KG1 (cell line): Measurements from ENCODE around the gene ARHGAP26.

Experiments used
- DNase-seq: peaks from one replicate; lab custom pipeline; 2025; lab: John Stamatoyannopoulos, UW

The ARHGAP26 gene

GRCh38 chr5:143045062-143045461 is 274.9 kb downstream of the ARHGAP26 start:
- no peak for DNase-seq

DNA sequence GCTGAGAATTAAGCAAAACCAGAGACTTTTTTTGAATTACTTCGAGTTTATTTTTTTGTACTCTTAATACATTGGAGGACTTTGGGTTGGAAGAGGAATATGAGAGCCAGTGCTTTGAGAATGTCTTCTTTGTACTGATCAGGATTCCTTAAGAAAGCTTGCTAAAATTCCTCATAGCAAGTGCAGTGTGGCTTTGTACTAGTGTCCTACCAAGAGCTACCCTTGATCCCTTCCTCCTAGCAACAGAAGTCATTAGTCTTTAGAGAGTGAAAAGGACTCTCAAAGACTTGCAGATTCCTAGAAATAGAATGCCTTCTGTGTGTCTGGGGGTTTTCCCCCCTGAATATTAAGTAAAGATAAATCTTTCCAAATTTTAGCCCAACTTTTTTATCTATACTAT is 276.1 kb downstream of the ARHGAP26 start:
- no peak for DNase-seq

GRCh38 chr5:143047091-143047490 is 276.9 kb downstream of the ARHGAP26 start:
- DNase-seq: no peak

GRCh38 chr5:143050183-143050582 is 280.0 kb downstream of the ARHGAP26 start:
- DNase-seq: no peak

GRCh38 chr5:143051244-143052058 is 281.3 kb downstream of the ARHGAP26 start:
- no peak for DNase-seq

DNA sequence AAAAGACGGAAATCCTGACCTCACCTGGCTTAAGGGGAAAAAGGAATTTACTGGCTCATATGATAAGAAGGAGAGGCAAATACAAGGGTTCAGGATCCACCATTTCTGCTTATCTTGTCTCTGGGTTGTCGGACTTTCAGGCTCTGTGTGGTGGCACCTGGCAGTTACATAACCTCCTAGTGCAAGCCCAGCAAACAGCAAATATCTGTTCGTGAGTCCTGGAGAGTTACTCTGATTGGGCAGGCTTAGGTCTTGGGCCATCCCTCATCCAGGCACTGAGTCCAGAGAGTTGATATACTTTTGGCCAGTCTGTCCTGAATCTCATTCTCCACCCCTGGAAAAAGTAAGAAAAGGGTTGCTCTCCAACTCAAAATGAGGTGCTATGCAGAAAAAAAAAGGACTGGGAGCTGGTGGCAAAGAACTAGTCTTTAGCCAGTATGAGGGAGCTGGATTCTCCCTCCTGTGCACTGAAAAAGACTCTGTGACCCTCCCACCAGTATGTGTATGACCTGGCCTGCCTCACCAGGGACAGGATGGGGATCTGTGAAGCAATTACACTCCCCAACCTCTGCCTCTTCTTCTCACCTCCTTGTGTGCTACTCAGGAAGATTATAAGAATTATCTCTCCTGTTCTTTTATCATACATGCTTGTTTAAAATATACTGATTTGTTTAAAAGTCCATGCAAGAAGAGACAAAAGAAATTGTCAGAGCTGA is 282.9 kb downstream of the ARHGAP26 start:
- no peak for DNase-seq

DNA sequence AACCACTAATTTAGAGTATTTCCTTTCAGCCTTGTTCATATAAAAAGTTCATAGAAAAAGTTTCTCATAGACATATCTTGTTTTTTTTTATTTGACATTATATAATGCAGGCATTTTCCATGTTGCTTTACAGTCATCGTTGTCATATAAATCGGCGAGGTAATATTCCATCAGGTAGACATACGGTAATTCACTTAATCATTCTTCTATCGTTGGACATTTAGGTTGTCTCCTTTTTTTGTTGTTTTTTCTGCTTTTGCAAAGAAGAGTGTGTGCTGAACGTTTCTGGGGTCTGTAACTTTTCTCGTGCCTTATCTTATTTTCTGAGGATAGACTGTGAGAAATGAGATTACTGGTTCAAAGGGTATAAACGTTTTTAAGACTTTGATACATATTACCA is 283.6 kb downstream of the ARHGAP26 start:
- DNase-seq: no peak

DNA sequence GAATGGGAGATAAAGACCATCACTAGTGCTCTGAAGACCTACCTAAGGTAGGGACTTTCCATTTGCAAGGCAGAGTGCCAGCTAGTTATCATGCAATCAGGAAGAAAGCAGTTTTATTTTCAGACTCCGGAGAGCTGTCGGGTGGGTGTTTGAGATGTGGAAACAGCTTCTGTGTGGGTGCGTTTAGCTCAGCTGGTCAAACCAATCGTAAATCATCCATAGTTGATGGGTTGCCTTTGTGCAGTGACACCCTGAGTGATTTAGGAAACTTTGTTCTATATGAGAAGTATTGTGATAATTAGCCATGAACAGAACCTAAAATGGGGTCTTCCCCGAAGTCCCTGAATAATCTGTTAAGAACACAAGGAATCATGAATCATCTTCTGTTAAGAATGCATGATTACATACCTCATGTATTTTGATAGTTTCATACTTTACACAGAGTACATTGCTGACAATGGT is 284.3 kb downstream of the ARHGAP26 start:
- DNase-seq: no peak

DNA sequence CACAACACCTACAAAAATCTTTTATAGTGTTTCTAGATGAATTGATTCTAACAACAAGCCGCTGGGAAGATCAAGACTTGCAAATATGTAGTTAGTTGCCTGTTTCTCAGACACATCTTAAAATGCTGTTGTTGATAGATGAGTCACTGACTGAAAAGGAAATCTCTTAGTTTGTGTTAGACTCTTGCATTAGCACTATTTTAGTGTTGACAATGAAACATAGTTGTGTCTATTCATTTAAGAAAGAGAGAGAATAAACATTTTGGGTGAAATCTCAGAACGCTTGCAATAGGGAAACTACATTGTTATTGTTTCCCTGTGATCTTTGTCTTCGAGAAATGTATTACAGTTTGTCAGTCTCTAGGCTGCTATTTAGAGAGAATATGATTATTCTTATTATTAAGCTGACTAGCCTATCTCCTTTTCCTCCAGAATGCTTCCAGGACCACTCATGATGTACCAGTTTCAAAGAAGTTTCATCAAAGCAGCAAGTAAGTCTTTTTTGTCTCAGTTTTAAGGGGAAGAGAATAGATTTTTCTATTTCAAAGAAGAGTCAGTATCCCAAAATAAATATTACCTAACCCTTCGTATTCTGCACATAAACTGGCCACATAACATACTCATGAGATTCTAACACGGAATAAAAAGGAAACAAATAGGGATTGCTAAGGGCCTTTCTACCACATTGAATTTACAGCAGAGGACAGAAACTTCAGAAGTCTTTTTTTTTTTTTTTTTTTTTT is 285.6 kb downstream of the ARHGAP26 start:
- DNase-seq: no peak

DNA sequence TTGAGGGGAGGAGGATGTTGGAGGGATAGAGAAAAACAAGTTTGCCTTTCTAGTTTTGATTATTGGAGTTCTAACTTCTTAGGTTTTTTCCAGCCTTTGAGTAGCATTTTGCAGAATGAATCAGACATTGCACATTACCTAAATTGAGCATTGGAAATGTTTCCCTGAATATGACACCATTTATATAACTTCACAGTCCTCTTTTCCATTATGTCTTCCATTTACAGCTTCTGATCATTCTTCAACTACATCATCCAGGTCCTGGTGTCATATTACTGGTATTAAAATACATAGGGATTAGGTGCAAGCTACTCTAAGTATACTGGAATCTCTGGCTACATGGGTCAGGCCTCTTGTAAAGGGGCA is 286.1 kb downstream of the ARHGAP26 start:
- no peak for DNase-seq

DNA sequence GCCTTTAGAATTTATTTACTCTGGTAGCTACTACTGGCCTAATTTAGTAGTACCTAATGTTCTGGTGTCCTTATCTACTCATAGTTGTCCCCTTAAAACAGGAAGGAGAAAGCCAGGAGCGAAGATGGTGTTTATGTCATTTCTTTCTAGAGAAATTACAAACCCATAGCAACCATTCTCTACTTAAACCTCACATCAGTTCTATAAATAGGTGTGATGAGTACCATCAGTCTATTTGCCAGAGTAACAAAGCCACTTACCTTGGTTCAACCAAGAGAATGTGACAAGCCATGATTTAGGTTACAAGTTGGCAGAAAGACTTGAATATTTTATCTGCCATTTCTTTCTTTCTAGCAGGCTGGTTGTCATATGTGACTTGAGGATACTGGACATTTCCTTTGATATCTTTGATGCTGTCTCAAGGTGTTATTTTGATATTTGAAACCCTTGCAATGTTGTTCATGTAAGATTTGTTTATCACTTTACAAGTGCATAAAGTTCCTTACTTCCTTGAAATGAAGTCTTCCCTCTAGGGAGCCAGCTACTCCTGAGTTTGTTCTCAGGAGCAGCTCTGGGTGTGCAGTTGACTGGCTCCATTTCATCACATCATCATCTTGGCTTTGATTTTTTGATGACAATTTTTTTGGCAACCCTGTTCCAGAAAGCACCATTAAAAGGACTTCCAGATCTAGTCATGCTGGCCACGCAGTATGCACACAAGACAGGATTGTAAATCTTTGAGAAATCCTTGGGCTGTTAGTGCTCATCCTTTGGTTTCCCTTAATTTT is 286.8 kb downstream of the ARHGAP26 start:
- no peak for DNase-seq

- no peak for DNase-seq
Observed at GRCh38 chr5:143057580-143057999, 287.4 kb downstream of the ARHGAP26 start.

DNA sequence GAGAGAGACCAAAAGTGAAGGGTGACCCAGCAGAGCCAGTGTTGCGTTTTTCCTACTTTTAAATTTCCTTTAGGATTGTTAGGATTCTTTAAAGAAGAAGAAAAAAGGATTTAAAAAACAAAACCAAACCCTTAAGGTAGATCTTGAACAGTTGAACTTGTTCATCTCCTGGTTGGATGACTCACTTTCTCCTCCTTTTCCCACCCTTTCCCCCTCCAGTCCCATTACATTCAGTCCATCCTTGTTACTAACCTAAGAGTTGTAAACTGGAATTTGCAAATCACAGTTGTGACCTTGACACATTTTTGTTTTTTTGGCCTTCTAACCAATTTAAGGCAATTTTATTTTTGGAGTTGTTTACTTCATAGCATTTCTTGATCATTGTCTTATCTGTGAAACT is 289.2 kb downstream of the ARHGAP26 start:
- DNase-seq: no peak

- DNase-seq: no peak
Observed at GRCh38 chr5:143059976-143060765, 290.0 kb downstream of the ARHGAP26 start.

DNA sequence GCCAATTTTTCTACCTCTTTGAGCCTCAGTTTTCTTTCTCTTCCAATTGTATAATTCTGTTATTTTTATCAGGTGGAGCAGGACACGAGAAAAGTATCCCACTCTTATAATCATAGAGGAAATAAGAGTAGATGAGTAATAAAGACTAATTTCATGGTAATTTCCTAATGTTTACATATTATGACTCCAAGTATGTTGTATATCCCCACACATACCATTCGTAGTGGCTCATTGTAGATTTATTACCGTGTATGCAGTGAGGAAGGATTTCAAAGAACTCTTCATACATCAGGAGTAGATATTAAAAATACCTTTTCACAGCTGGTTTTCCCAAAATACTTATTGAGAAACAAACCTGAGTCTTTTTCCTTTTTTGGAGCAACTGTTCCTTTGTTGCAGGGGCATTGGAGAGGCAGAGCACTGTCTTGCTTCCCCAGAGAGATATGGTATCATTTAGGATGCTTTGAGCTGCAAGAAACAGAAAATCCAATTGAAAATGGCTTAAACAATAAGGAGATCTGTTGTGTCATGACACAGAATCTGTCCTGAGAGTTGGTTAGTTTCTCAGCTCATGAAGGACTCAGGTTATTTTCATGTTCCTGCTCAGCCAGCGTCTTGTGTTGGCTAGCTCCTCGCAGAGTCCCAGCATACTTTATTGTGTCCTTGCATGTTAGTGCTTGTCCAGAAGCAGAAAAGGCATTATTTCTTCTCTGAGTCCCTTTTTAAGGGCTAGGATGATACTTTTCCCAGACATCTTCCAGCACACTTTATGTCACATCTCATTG is 291.2 kb downstream of the ARHGAP26 start:
- DNase-seq: no peak

GRCh38 chr5:143062379-143062778 is 292.2 kb downstream of the ARHGAP26 start:
- DNase-seq: no peak

GRCh38 chr5:143063175-143063970 is 293.2 kb downstream of the ARHGAP26 start:
- DNase-seq: no peak

- DNase-seq: no peak
Observed at GRCh38 chr5:143064218-143064641, 294.1 kb downstream of the ARHGAP26 start.

DNA sequence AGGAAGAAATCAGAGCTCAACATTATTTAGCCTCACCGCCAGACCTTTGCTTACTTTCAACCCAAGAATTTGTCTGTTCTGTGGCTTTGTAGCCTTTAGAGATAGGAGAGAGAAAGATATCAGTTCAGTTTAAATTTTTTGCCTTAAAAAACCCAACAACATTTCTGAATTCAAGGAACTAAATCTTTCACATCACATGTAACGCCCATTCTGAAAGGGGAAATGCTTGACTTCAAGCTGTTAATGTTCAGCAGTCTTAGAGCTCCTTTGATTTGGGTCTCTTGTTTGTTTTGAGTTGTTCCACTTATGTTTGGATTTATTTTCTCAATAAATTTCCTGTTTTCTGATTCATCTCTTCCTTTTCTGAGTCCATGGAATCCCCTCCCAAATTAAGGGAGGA is 294.5 kb downstream of the ARHGAP26 start:
- no peak for DNase-seq
